ENCODE results near the gene SIPA1L3.

GRCh38 chr19:37936886-37937285 is 29.9 kb downstream of the SIPA1L3 start:
- TF ChIP-seq RARB (CRISPR knock-in tag; IDR thresholded peaks at IDR 0.05) (no peak), ZNF565 (CRISPR knock-in tag; conservative IDR thresholded peaks at IDR 0.05; ENCODE audit: low read depth) (no peak), ZNF70 (CRISPR knock-in tag; IDR thresholded peaks at IDR 0.05) (no peak), ARNTL (CRISPR knock-in tag; IDR thresholded peaks at IDR 0.05; ENCODE audit: borderline replicate concordance, low read depth) (no peak), ESRRG (CRISPR knock-in tag; IDR thresholded peaks at IDR 0.05) (no peak), TSHZ2 (CRISPR knock-in tag; IDR thresholded peaks at IDR 0.05) (no peak), ZFP30 (CRISPR knock-in tag; IDR thresholded peaks at IDR 0.05) (no peak), PATZ1 (CRISPR knock-in tag; IDR thresholded peaks at IDR 0.05; ENCODE audit: borderline replicate concordance) (no peak), OSR1 (CRISPR knock-in tag; IDR thresholded peaks at IDR 0.05) (no peak), PPARA (CRISPR knock-in tag; IDR thresholded peaks at IDR 0.05; ENCODE audit: borderline replicate concordance) (no peak), CSDC2 (CRISPR knock-in tag; IDR thresholded peaks at IDR 0.05) (no peak), ZFP3 (CRISPR knock-in tag; IDR thresholded peaks at IDR 0.05) (no peak), POU6F1 (CRISPR knock-in tag; IDR thresholded peaks at IDR 0.05; ENCODE audit: borderline replicate concordance, low read depth) (no peak)
